Activated CD4-positive, alpha-beta memory T cell treated with anti-CD3 and anti-CD28 coated beads for 36 hours (primary cell): ENCODE measurements around the gene TAL1. TPM values are rescaled to one million over a fixed set of nuclear protein-coding genes. Genes with fewer than 3 reads are reported as not detected.

Experiments
- CTCF ChIA-PET: fragments of 350-600 bp; sonication (Branson Sonifier 250); formaldehyde crosslinking; loops from one replicate; lab custom pipeline; 2021; ENCODE audit warnings: antibody characterized with exemption, inconsistent platforms; lab: Charles Lee
- POLR2A ChIA-PET: fragments of 350-600 bp; sonication (Branson Sonifier 250); formaldehyde crosslinking; loops from one replicate; lab custom pipeline; 2021; ENCODE audit warnings: antibody characterized with exemption; lab: Charles Lee
- DNase-seq: peaks from one replicate; pipeline ENCODE4 v3.0.0-alpha.2; 2020
- H3K27ac Mint-ChIP-seq: one replicate; pipeline ENCODE4 v1.8.0; 2021; ENCODE audit warnings: mixed read lengths
- H3K27me3 Mint-ChIP-seq: one replicate; pipeline ENCODE4 v1.8.0; 2021; ENCODE audit warnings: mixed read lengths
- H3K36me3 Mint-ChIP-seq: one replicate; pipeline ENCODE4 v1.8.0; 2021; ENCODE audit warnings: mixed read lengths
- H3K4me1 Mint-ChIP-seq: one replicate; pipeline ENCODE4 v1.8.0; 2021; ENCODE audit warnings: low read depth, mixed read lengths
- H3K4me3 Mint-ChIP-seq: one replicate; pipeline ENCODE4 v1.8.0; 2021; ENCODE audit warnings: mild to moderate bottlenecking, mixed read lengths
- H3K9me3 Mint-ChIP-seq: one replicate; pipeline ENCODE4 v1.8.0; 2021; ENCODE audit warnings: mixed read lengths
- intact Hi-C: fragments of 100-400 bp; cut with micrococcal nuclease; formaldehyde crosslinking; loops from one replicate; pipeline ENCODE4 v1.15.1; 2023
- total RNA-seq, 2 experiments: library from RNA; stranded (reverse); gene quantifications; one replicate each; pipeline ENCODE4 v1.2.3, GENCODE V29; 2021

The TAL1 gene
- total RNA-seq, 2 experiments from 2014 or later, result 0.07 TPM; not detected in 1

GRCh38 chr1:47219001-47219400 lies 13.0 kb downstream of the TAL1 start:
- H3K4me3 Mint-ChIP-seq, result no peak overlapping the region
- ChIA-PET CTCF (no interaction called here), POLR2A (no interaction called here)
- no peak for DNase-seq
- H3K4me1 Mint-ChIP-seq, result no peaks in the 10 kb centered on the region
- H3K27ac Mint-ChIP-seq, result no peak overlapping the region
- H3K27me3 Mint-ChIP-seq, result peaks cover 6% of the 10 kb centered on the region
- no peaks in the 10 kb centered on the region for H3K36me3 Mint-ChIP-seq
- intact Hi-C loops, result no loop called here
- H3K9me3 Mint-ChIP-seq, result no peaks in the 10 kb centered on the region

- no peak overlapping the region for H3K4me3 Mint-ChIP-seq
- no peak for DNase-seq
- H3K27ac Mint-ChIP-seq, result no peak overlapping the region
- H3K4me1 Mint-ChIP-seq, result no peaks in the 10 kb centered on the region
- intact Hi-C loops, result no loop called here
- ChIA-PET POLR2A (no interaction called here), CTCF (no interaction called here)
- H3K27me3 Mint-ChIP-seq, result peaks cover 4% of the 10 kb centered on the region
- H3K36me3 Mint-ChIP-seq, result no peaks in the 10 kb centered on the region
- no peaks in the 10 kb centered on the region for H3K9me3 Mint-ChIP-seq
Measured at GRCh38 chr1:47216278-47217059, 15.6 kb downstream of the TAL1 start.

DNA sequence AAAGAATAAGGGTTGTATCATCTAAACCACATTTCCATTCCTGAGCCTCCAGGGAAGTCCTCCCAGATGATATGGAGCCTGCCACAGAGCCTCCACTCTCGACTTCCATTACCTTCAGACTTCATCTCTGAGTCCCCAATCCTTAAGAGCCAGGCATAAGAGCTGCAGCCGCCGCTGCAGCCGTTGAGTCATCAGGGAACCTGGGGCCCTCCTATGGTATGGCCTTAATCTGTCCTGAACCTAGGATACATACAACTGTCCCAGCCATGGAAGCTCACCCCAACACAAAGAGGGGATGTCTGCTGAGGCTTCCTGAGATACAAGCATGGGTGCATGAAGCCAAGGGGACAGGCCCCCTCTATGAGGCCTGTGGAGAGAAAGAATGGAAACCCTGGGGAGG lies 16.3 kb downstream of the TAL1 start:
- intact Hi-C loops, result no loop called here

GRCh38 chr1:47214549-47214948 lies 17.5 kb downstream of the TAL1 start:
- H3K27me3 Mint-ChIP-seq, result peaks cover 2% of the 10 kb centered on the region
- no peak for DNase-seq
- H3K9me3 Mint-ChIP-seq, result no peaks in the 10 kb centered on the region
- no peak overlapping the region for H3K27ac Mint-ChIP-seq
- intact Hi-C loops, result no loop called here
- no peaks in the 10 kb centered on the region for H3K36me3 Mint-ChIP-seq
- H3K4me3 Mint-ChIP-seq, result no peak overlapping the region
- CTCF ChIA-PET, result no interaction called here
- no peaks in the 10 kb centered on the region for H3K4me1 Mint-ChIP-seq
- POLR2A ChIA-PET, result no interaction called here

More for the DNA sequence above, 16.3 kb downstream of the TAL1 start:
- H3K9me3 Mint-ChIP-seq, result no peaks in the 10 kb centered on the region
- ChIA-PET CTCF (no interaction called here), POLR2A (no interaction called here)
- DNase-seq, result no peak
- H3K36me3 Mint-ChIP-seq, result no peaks in the 10 kb centered on the region
- no peaks in the 10 kb centered on the region for H3K4me1 Mint-ChIP-seq
- H3K4me3 Mint-ChIP-seq, result no peak overlapping the region
- peaks cover 4% of the 10 kb centered on the region for H3K27me3 Mint-ChIP-seq
- H3K27ac Mint-ChIP-seq, result no peak overlapping the region

DNA sequence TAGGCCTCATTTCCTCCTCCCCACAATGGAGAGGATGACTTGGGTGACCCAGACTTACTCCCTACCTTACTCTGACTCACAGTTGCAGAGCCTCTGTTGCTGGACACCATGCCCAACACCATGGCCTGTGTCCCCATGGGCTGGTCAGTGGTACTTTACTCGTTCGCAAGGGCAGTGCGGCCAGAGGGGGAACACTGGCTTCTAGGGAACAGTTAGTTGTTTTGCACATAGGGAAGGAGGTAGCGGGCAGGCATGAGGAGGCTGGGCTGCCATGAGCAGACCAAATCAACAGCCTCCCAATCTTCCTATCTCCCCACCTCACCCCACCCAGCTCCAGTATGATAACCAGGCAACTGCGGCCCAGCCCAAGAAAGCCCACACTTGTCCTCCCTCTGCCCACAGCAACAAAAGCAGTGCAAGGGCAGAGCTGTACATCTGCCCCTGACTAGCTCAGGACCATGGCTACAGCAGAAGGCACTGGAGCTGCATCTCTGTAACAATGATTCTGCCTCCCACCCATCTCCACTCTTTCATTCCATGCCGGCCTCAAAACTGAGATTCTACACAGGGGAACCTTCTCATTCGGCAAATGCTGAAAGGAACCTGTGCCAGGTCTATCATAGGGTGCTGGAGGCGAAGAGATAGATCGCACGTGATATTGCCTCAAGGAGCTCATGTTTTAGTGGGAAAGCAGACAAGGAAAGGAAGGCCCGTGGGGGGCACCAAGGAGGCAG lies 18.6 kb downstream of the TAL1 start:
- peaks cover 4% of the 10 kb centered on the region for H3K27me3 Mint-ChIP-seq
- H3K36me3 Mint-ChIP-seq, result no peaks in the 10 kb centered on the region
- H3K4me1 Mint-ChIP-seq, result no peaks in the 10 kb centered on the region
- ChIA-PET POLR2A (interaction anchor here (0.5 kb wide), 1 partner anchor 677 kb away, joined by 3 read pairs; no protein-coding TSS in a partner anchor), CTCF (interaction anchor here (1.4 to 1.9 kb wide), 2 partner anchors 21 to 38 kb away, joined by 3 to 6 read pairs; no protein-coding TSS in a partner anchor)
- no peak for DNase-seq
- H3K9me3 Mint-ChIP-seq, result no peaks in the 10 kb centered on the region
- no peak overlapping the region for H3K4me3 Mint-ChIP-seq
- intact Hi-C loops, result no loop called here
- H3K27ac Mint-ChIP-seq, result no peak overlapping the region

DNA sequence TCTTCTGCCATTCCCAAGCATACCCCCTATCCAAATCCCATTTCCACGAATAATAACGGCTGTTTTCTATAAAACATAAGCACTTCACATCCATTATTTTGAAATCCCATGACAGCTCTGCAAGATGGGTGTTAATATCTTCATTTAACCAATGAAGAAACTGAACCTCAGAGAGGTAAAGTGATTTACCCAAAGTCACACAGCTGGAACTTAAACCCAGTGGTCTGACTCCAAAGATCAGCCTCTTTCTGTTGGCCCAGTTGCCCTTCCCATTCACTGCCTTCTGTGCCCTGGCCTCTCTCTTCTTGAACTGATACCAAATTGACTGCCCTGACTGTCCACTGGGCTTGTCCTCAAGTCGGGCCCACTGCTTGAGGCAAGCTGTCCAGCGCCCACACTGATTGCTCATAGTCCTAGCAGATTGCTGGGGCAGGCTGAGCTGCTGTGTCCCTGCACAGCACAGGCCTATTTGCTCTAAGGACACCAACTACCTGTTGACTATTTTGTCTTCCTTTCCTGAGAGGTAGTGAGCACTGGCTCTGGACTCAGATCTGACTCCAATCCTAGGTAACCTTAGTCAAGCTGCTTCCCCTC lies 19.3 kb downstream of the TAL1 start:
- CTCF ChIA-PET, result interaction anchor here (1.4 to 1.9 kb wide), 2 partner anchors 20 to 37 kb away, joined by 3 to 6 read pairs; no protein-coding TSS in a partner anchor

DNA sequence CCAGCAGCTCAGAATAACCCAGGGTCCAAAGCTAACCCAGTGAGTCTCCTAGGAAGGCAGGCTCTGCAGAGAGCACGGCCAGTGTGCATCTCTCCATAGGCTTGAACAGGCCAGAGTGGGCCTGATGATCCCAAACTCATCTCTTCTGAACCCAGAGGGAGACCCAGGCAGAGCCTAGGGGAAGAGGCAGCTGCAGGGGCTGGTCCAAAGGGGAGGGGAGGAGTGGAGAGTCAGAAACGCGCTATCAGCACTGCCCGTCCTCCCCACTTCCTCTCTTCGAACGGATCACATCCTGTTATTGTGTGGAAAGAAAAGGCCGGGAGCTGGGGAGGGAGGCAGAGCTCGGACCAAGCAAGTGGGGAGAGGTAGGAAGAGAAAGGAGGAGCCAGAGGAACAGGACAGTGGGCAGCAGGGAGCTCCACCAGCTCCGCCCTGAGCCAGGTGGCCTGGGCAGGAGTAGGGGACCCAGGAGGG lies 20.2 kb downstream of the TAL1 start:
- ChIA-PET CTCF (interaction anchor here (0.9 to 1.9 kb wide), 3 partner anchors 12 to 36 kb away, joined by 3 to 6 read pairs (median 4); no protein-coding TSS in a partner anchor), POLR2A (no interaction called here)
- no peak for DNase-seq
- intact Hi-C loops, result no loop called here
- no peaks in the 10 kb centered on the region for H3K36me3 Mint-ChIP-seq
- no peaks in the 10 kb centered on the region for H3K9me3 Mint-ChIP-seq
- no peak overlapping the region for H3K27ac Mint-ChIP-seq
- H3K4me1 Mint-ChIP-seq, result no peaks in the 10 kb centered on the region
- H3K4me3 Mint-ChIP-seq, result no peak overlapping the region
- peaks cover 4% of the 10 kb centered on the region for H3K27me3 Mint-ChIP-seq

More for the DNA sequence above, 19.3 kb downstream of the TAL1 start:
- Mint-ChIP-seq H3K9me3 (no peaks in the 10 kb centered on the region), H3K36me3 (no peaks in the 10 kb centered on the region), H3K27ac (no peak overlapping the region), H3K4me3 (no peak overlapping the region), H3K4me1 (no peaks in the 10 kb centered on the region), H3K27me3 (peaks cover 4% of the 10 kb centered on the region)
- DNase-seq, result no peak
- intact Hi-C loops, result no loop called here
- POLR2A ChIA-PET, result interaction anchor here (0.5 kb wide), 1 partner anchor 677 kb away, joined by 3 read pairs; no protein-coding TSS in a partner anchor

DNA sequence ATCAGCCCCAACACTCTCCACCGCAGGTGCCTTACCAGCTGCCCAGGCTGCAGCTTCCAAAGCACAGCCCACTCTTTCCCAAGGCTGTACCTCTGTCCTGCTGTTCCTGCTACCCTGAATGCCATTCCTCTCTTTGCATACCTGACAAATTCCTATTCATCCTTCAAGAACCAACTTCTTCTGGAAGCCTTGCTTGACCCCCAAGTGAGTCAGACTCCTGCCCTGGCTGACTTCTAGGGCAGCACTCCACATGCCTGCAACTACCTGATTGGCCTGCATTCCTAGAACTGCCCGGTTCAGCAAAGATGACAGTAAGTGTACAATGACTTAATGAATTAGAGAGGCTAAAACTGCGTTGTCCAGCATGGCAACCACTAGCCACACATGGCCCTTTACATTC lies 21.4 kb downstream of the TAL1 start:
- intact Hi-C loops, result no loop called here
- POLR2A ChIA-PET, result no interaction called here
- Mint-ChIP-seq H3K27me3 (peaks cover 7% of the 10 kb centered on the region), H3K4me1 (no peaks in the 10 kb centered on the region), H3K4me3 (no peak overlapping the region), H3K27ac (no peak overlapping the region), H3K36me3 (no peaks in the 10 kb centered on the region), H3K9me3 (no peaks in the 10 kb centered on the region)
- DNase-seq, result no peak
- CTCF ChIA-PET, result interaction anchor here (0.9 kb wide), 1 partner anchor 17 kb away, joined by 3 read pairs; no protein-coding TSS in a partner anchor

GRCh38 chr1:47209725-47210325 lies 22.2 kb downstream of the TAL1 start:
- no peak for DNase-seq
- Mint-ChIP-seq H3K27me3 (peaks cover 7% of the 10 kb centered on the region), H3K27ac (no peak overlapping the region), H3K4me1 (no peaks in the 10 kb centered on the region), H3K9me3 (no peaks in the 10 kb centered on the region), H3K36me3 (no peaks in the 10 kb centered on the region), H3K4me3 (no peak overlapping the region)
- CTCF ChIA-PET, result interaction anchor here (1.3 kb wide), 1 partner anchor 17 kb away, joined by 4 read pairs; no protein-coding TSS in a partner anchor
- intact Hi-C loops, result no loop called here
- POLR2A ChIA-PET, result no interaction called here

GRCh38 chr1:47209091-47209490 lies 22.9 kb downstream of the TAL1 start:
- no peak for DNase-seq
- POLR2A ChIA-PET, result no interaction called here
- intact Hi-C loops, result no loop called here
- no peak overlapping the region for H3K4me3 Mint-ChIP-seq
- CTCF ChIA-PET, result interaction anchor here (1.3 kb wide), 1 partner anchor 16 kb away, joined by 4 read pairs; no protein-coding TSS in a partner anchor
- H3K4me1 Mint-ChIP-seq, result no peaks in the 10 kb centered on the region
- H3K9me3 Mint-ChIP-seq, result no peaks in the 10 kb centered on the region
- H3K27me3 Mint-ChIP-seq, result peaks cover 10% of the 10 kb centered on the region
- no peaks in the 10 kb centered on the region for H3K36me3 Mint-ChIP-seq
- no peak overlapping the region for H3K27ac Mint-ChIP-seq

- CTCF ChIA-PET, result no interaction called here
Measured at GRCh38 chr1:47208374-47208850, 23.6 kb downstream of the TAL1 start.

More at GRCh38 chr1:47208374-47208850, 23.6 kb downstream of the TAL1 start:
- Mint-ChIP-seq H3K9me3 (no peaks in the 10 kb centered on the region), H3K4me1 (peaks cover 2% of the 10 kb centered on the region), H3K36me3 (no peaks in the 10 kb centered on the region), H3K27me3 (peaks cover 12% of the 10 kb centered on the region), H3K4me3 (no peak overlapping the region), H3K27ac (no peak overlapping the region)
- DNase-seq, result no peak
- POLR2A ChIA-PET, result no interaction called here
- intact Hi-C loops, result no loop called here
